Neural cell (in vitro differentiated cells): Measurements from ENCODE around the gene OR52E4.

Source experiments
- CTCF ChIP-seq: fragments of 450-650 bp; IDR thresholded peaks from 2 replicates; pipeline ENCODE4 v1.5.1; 2014; ENCODE audit warnings: antibody characterized with exemption, mild to moderate bottlenecking, moderate library complexity; ENCODE audit not compliant: poor library complexity, severe bottlenecking
- EP300 ChIP-seq: fragments of 450-650 bp; conservative IDR thresholded peaks from 2 replicates; pipeline ENCODE4 v1.6.1; 2014; ENCODE audit warnings: antibody characterized with exemption, mild to moderate bottlenecking, moderate library complexity; ENCODE audit not compliant: poor library complexity, severe bottlenecking
- POLR2AphosphoS5 ChIP-seq: IDR thresholded peaks from 2 replicates; pipeline ENCODE4 v1.6.1; 2012
- REST ChIP-seq: IDR thresholded peaks from 2 replicates; pipeline ENCODE4 v1.6.1; 2012; ENCODE audit warnings: borderline replicate concordance
- TAF1 ChIP-seq: IDR thresholded peaks from 2 replicates; pipeline ENCODE4 v1.6.1; 2012; ENCODE audit warnings: low read depth

- TF ChIP-seq REST (no peak), CTCF (no peak), TAF1 (no peak), EP300 (no peak), POLR2AphosphoS5 (no peak)
Observed at GRCh38 chr11:5831196-5831829, 49.1 kb upstream of the OR52E4 start.
